HEK293 (cell line): Measurements from ENCODE around the gene PHLDB1.

Experiments
- CTCF ChIA-PET: fragments of 350-600 bp; formaldehyde crosslinking; extraction: SDS; loops from one replicate; lab custom pipeline; 2021; ENCODE audit warnings: antibody characterized with exemption; lab: Yijun Ruan, JAX
- POLR2A ChIA-PET: fragments of 300-600 bp; formaldehyde crosslinking; extraction: SDS; loops from one replicate; lab custom pipeline; 2020; ENCODE audit warnings: antibody characterized with exemption, inconsistent platforms; lab: Yijun Ruan, JAX
- H3K27ac ChIP-seq: fragments of 200-500 bp; sonication (Bioruptor generic); 2 replicates; pipeline ENCODE4 v1.5.1; 2014; ENCODE audit warnings: low read depth, low read length, control low read depth, inconsistent platforms; ENCODE audit errors: extremely low read depth
- H3K36me3 ChIP-seq, 2 experiments: fragments of 200-500 bp in 1 of 2; sonication (Bioruptor generic) in 1 of 2; 1 replicate in 1 of 2; 2 replicates in 1 of 2; pipeline ENCODE4 v1.5.1; 2014 to 2017; ENCODE audit warnings: inconsistent platforms in 2 of 2, low read length in 2 of 2; ENCODE audit not compliant: control insufficient read depth in 2 of 2, insufficient read depth in 1 of 2
- H3K4me1 ChIP-seq: fragments of 200-500 bp; sonication (Bioruptor generic); 2 replicates; pipeline ENCODE4 v1.5.1; 2014; ENCODE audit warnings: mild to moderate bottlenecking, low read length, inconsistent platforms; ENCODE audit not compliant: control insufficient read depth, insufficient read depth
- H3K4me3 ChIP-seq: 2 replicates; pipeline ENCODE4 v1.5.1; 2011; ENCODE audit warnings: low read depth, mild to moderate bottlenecking, control low read depth, low read length, moderate library complexity
- H3K9me3 ChIP-seq: fragments of 200-500 bp; sonication (Bioruptor generic); 2 replicates; pipeline ENCODE4 v1.5.1; 2014; ENCODE audit warnings: low read depth, low read length, inconsistent platforms; ENCODE audit not compliant: control insufficient read depth, insufficient read depth
- GLI2 ChIP-seq: fragments of 450-650 bp; formaldehyde crosslinking; IDR thresholded peaks from 2 replicates; pipeline ENCODE4; 2017; ENCODE audit warnings: missing biosample characterization, missing genetic modification characterization, low read depth, borderline replicate concordance
- HOXC10 ChIP-seq: sonication (generic); formaldehyde crosslinking; IDR thresholded peaks from 2 replicates; pipeline ENCODE4 v1.8.1; 2023; ENCODE audit warnings: mild to moderate bottlenecking, missing genetic modification reagents
- PRDM10 ChIP-seq: fragments of 450-650 bp; formaldehyde crosslinking; IDR thresholded peaks from 2 replicates; pipeline ENCODE4 v1.5.1; 2016; ENCODE audit warnings: missing biosample characterization, missing genetic modification characterization
- REPIN1 ChIP-seq: fragments of 450-650 bp; formaldehyde crosslinking; IDR thresholded peaks from 2 replicates; pipeline ENCODE4 v1.5.1; 2017; ENCODE audit warnings: missing biosample characterization, missing genetic modification characterization, low read depth
- SETDB1 ChIP-seq: IDR thresholded peaks from one replicate; pipeline ENCODE4 v1.6.1; 2017; ENCODE audit warnings: mild to moderate bottlenecking, low read length, moderate library complexity, mixed read lengths; ENCODE audit not compliant: insufficient read length
- TCF7L2 ChIP-seq: IDR thresholded peaks from 2 replicates; pipeline ENCODE4 v1.6.1; 2011; ENCODE audit warnings: low read depth, mild to moderate bottlenecking, inconsistent platforms, low read length, moderate library complexity, borderline replicate concordance
- YY1 ChIP-seq: fragments of 450-650 bp; formaldehyde crosslinking; IDR thresholded peaks from 2 replicates; pipeline ENCODE4 v1.5.1; 2018; ENCODE audit warnings: missing biosample characterization, missing genetic modification characterization
- ZNF114 ChIP-seq: fragments of 450-650 bp; formaldehyde crosslinking; IDR thresholded peaks from 2 replicates; pipeline ENCODE4 v1.5.0; 2017; ENCODE audit warnings: missing biosample characterization, missing genetic modification characterization
- ZNF157 ChIP-seq: fragments of 450-650 bp; formaldehyde crosslinking; IDR thresholded peaks from 2 replicates; pipeline ENCODE4 v1.5.1; 2016; ENCODE audit warnings: missing biosample characterization, missing genetic modification characterization
- ZNF19 ChIP-seq: fragments of 450-650 bp; formaldehyde crosslinking; IDR thresholded peaks from 2 replicates; pipeline ENCODE4; 2016; ENCODE audit warnings: missing biosample characterization, missing genetic modification characterization, low read depth
- ZNF2 ChIP-seq: fragments of 450-650 bp; formaldehyde crosslinking; IDR thresholded peaks from 2 replicates; pipeline ENCODE4 v1.5.1; 2016; ENCODE audit warnings: missing biosample characterization, missing genetic modification characterization
- ZNF26 ChIP-seq: fragments of 450-650 bp; formaldehyde crosslinking; IDR thresholded peaks from 2 replicates; pipeline ENCODE4 v1.5.1; 2016; ENCODE audit warnings: missing biosample characterization, missing genetic modification characterization
- ZNF311 ChIP-seq: fragments of 450-650 bp; formaldehyde crosslinking; IDR thresholded peaks from 2 replicates; pipeline ENCODE4 v1.5.1; 2017; ENCODE audit warnings: missing biosample characterization, missing genetic modification characterization, borderline replicate concordance
- ZNF324 ChIP-seq: fragments of 450-650 bp; formaldehyde crosslinking; IDR thresholded peaks from 2 replicates; pipeline ENCODE4 v1.5.1; 2016; ENCODE audit warnings: missing biosample characterization, missing genetic modification characterization
- ZNF473 ChIP-seq: fragments of 450-650 bp; formaldehyde crosslinking; IDR thresholded peaks from 2 replicates; pipeline ENCODE4 v1.5.1; 2017; ENCODE audit warnings: missing biosample characterization, missing genetic modification characterization
- ZNF518A ChIP-seq: fragments of 450-650 bp; formaldehyde crosslinking; conservative IDR thresholded peaks from 2 replicates; pipeline ENCODE4 v1.5.1; 2016; ENCODE audit warnings: low read depth, missing biosample characterization, missing genetic modification characterization
- ZNF580 ChIP-seq: fragments of 450-650 bp; formaldehyde crosslinking; IDR thresholded peaks from 2 replicates; pipeline ENCODE4 v1.5.1; 2016; ENCODE audit warnings: missing biosample characterization, missing genetic modification characterization
- ZNF664 ChIP-seq: fragments of 450-650 bp; formaldehyde crosslinking; IDR thresholded peaks from 2 replicates; pipeline ENCODE4 v1.5.1; 2016; ENCODE audit warnings: missing biosample characterization, missing genetic modification characterization
- ZNF792 ChIP-seq: fragments of 450-650 bp; formaldehyde crosslinking; IDR thresholded peaks from 2 replicates; pipeline ENCODE4 v1.5.1; 2016; ENCODE audit warnings: missing biosample characterization, missing genetic modification characterization
- ZNF830 ChIP-seq: fragments of 450-650 bp; IDR thresholded peaks from 2 replicates; pipeline ENCODE4 v1.5.0; 2018; ENCODE audit warnings: missing biosample characterization, missing genetic modification characterization, low read depth, mild to moderate bottlenecking, moderate library complexity

PHLDB1 gene

GRCh38 chr11:118694771-118695170 is 87.4 kb downstream of the PHLDB1 start:
- TF ChIP-seq ZNF2 (tag by site-specific recombination) = no peak
- TF ChIP-seq ZNF157 (tag by site-specific recombination) = no peak
- TF ChIP-seq ZNF26 (tag by site-specific recombination) = no peak
- no peak for TF ChIP-seq PRDM10 (tag by site-specific recombination)
- TF ChIP-seq ZNF580 (tag by site-specific recombination) = no peak
- no peak for TF ChIP-seq ZNF324 (tag by site-specific recombination)
- no peak for TF ChIP-seq REPIN1
- TF ChIP-seq ZNF473 (tag by site-specific recombination) = no peak
- TF ChIP-seq ZNF664 (tag by site-specific recombination) = no peak
- no peak for TF ChIP-seq GLI2 (tag by site-specific recombination)
- no peak for TF ChIP-seq TCF7L2
- TF ChIP-seq ZNF792 (tag by site-specific recombination) = no peak
- no peak for TF ChIP-seq ZNF518A (tag by site-specific recombination)
- no peak for TF ChIP-seq ZNF311 (tag by site-specific recombination)
- no peak for TF ChIP-seq YY1
- TF ChIP-seq ZNF830 (tag by site-specific recombination) = no peak
- TF ChIP-seq HOXC10 (CRISPR knock-in tag) = no peak
- no peak for TF ChIP-seq SETDB1
- TF ChIP-seq ZNF19 (tag by site-specific recombination) = no peak
- TF ChIP-seq ZNF114 (tag by site-specific recombination) = no peak
- Histone ChIP-seq H3K36me3 (no peaks in the 10 kb centered on the region), H3K4me1 (no peaks in the 10 kb centered on the region), H3K4me3 (no peak overlapping the region), H3K9me3 (no peaks in the 10 kb centered on the region), H3K27ac (no peak overlapping the region)
- ChIA-PET CTCF (interaction anchor here (0.5 to 0.7 kb wide), 2 partner anchors 17 to 22 kb away, joined by 3 to 4 read pairs; no protein-coding TSS in a partner anchor), POLR2A (no interaction called here)
